GM12891 (cell line): ENCODE results near the gene GFM1.
"Not testable (repeated sequence)": the region's sequence is repeated elsewhere in the genome, so short reads cannot be mapped to it uniquely, and the experiment has no call there.

Experiments used
- DNase-seq: peaks from one replicate; pipeline ENCODE4 v3.0.0; 2011; ENCODE audit warnings: low spot score; ENCODE audit not compliant: insufficient read length
- FAIRE-seq: peaks from 2 replicates; lab custom pipeline; 2011; peaks lifted over from hg19 to GRCh38; lab: Jason Lieb, UNC
- PAX5 ChIP-seq: IDR thresholded peaks from 2 replicates; pipeline ENCODE4 v1.6.1; 2011; ENCODE audit warnings: low read length, moderate library complexity, mild to moderate bottlenecking; ENCODE audit not compliant: insufficient read depth, severe bottlenecking
- POLR2A ChIP-seq: IDR thresholded peaks from 2 replicates; pipeline ENCODE4 v1.6.1; 2011; ENCODE audit warnings: low read depth, low read length, control low read depth
- POLR2AphosphoS5 ChIP-seq: IDR thresholded peaks from 2 replicates; pipeline ENCODE4 v1.6.1; 2011; ENCODE audit warnings: low read depth, low read length, control low read depth
- POU2F2 ChIP-seq: IDR thresholded peaks from 2 replicates; pipeline ENCODE4 v1.6.1; 2011; ENCODE audit warnings: low read depth, mild to moderate bottlenecking, control low read depth, low read length, moderate library complexity
- SPI1 ChIP-seq: IDR thresholded peaks from 2 replicates; pipeline ENCODE4 v1.6.1; 2011; ENCODE audit warnings: low read depth, low read length, control low read depth
- TAF1 ChIP-seq: IDR thresholded peaks from 2 replicates; pipeline ENCODE4 v1.6.1; 2011; ENCODE audit warnings: low read depth, low read length, control low read depth

GFM1 gene

GRCh38 chr3:158672215-158673176 is 28.2 kb downstream of the GFM1 start, which contains the start of gene LXN:
Gene LXN, minus strand, starts transcription at chr3:158672648. Its CDS starts 170 bp downstream, at chr3:158672478.
- DNase-seq (peak; percentile 67), FAIRE-seq (peak; percentile 99)

GRCh38 chr3:158678687-158679086 is 34.4 kb downstream of the GFM1 start:
- TF ChIP-seq POLR2A: no peak
- no peak for TF ChIP-seq TAF1
- no peak for TF ChIP-seq POLR2AphosphoS5
- TF ChIP-seq POU2F2: no peak
- TF ChIP-seq SPI1: no peak
- FAIRE-seq: no peak

More at GRCh38 chr3:158672215-158673176, 28.2 kb downstream of the GFM1 start, which contains the start of gene LXN:
- 0 out of 2 replicates have a peak, but pooled peaks have one; percentile 7 for TF ChIP-seq SPI1
- peak; percentile 34; the same call in 1 of the 2 replicates for TF ChIP-seq TAF1
- TF ChIP-seq POLR2A: peak; percentile 77
- peak; percentile 72 for TF ChIP-seq POLR2AphosphoS5
- TF ChIP-seq PAX5: no peak
- no peak for TF ChIP-seq POU2F2

GRCh38 chr3:158679547-158680000 is 35.2 kb downstream of the GFM1 start:
- DNase-seq (no peak), FAIRE-seq (no peak)
- TF ChIP-seq POLR2A (no peak), POLR2AphosphoS5 (no peak), POU2F2 (no peak), TAF1 (no peak), PAX5 (no peak), SPI1 (no peak)

More at GRCh38 chr3:158678687-158679086, 34.4 kb downstream of the GFM1 start:
- no peak for DNase-seq

GRCh38 chr3:158680861-158681260 is 36.5 kb downstream of the GFM1 start:
- DNase-seq (no peak), FAIRE-seq (no peak)
- no peak for TF ChIP-seq POU2F2
- TF ChIP-seq SPI1: no peak
- no peak for TF ChIP-seq TAF1
- TF ChIP-seq PAX5: no peak
- TF ChIP-seq POLR2A: no peak
- TF ChIP-seq POLR2AphosphoS5: no peak

GRCh38 chr3:158683230-158683962 is 39.1 kb downstream of the GFM1 start:
- peak; percentile 26 for FAIRE-seq

GRCh38 chr3:158685159-158685558 is 40.8 kb downstream of the GFM1 start:
- no peak for TF ChIP-seq POLR2AphosphoS5
- no peak for TF ChIP-seq PAX5
- TF ChIP-seq POU2F2: no peak
- FAIRE-seq (no peak), DNase-seq (no peak)

More at GRCh38 chr3:158683230-158683962, 39.1 kb downstream of the GFM1 start:
- TF ChIP-seq POU2F2 (no peak), PAX5 (no peak), SPI1 (no peak), TAF1 (no peak), POLR2AphosphoS5 (no peak), POLR2A (no peak)
- no peak for DNase-seq

GRCh38 chr3:158693866-158694456 is 49.6 kb downstream of the GFM1 start:
- not testable (repeated sequence) for DNase-seq, FAIRE-seq

- DNase-seq: no peak
- TF ChIP-seq SPI1 (no peak), POLR2A (no peak), PAX5 (no peak), POLR2AphosphoS5 (no peak), POU2F2 (no peak), TAF1 (no peak)
- FAIRE-seq: no peak
Observed at GRCh38 chr3:158696618-158697017, 52.3 kb downstream of the GFM1 start.

GRCh38 chr3:158700559-158700958 is 56.2 kb downstream of the GFM1 start:
- TF ChIP-seq TAF1 (no peak), POU2F2 (no peak), SPI1 (no peak), POLR2A (no peak), POLR2AphosphoS5 (no peak), PAX5 (no peak)
- DNase-seq (no peak), FAIRE-seq (no peak)
